SU-DHL-6 (cell line): ENCODE measurements around the gene TTC3.
"Not testable (repeated sequence)": the region's sequence is repeated elsewhere in the genome, so short reads cannot be mapped to it uniquely, and the experiment has no call there.

Experiments used
- CTCF ChIP-seq: fragments of 200-600 bp; sonication (generic); IDR thresholded peaks from one replicate; pipeline ENCODE4 v1.5.1; 2017; ENCODE audit warnings: antibody characterized with exemption, mild to moderate bottlenecking, low read length, moderate library complexity; ENCODE audit not compliant: insufficient read depth, poor library complexity, severe bottlenecking
- EZH2phosphoT487 ChIP-seq: fragments of 200-600 bp; sonication (generic), shearing (Covaris generic); conservative IDR thresholded peaks from 2 replicates; pipeline ENCODE4 v1.6.1; 2018; ENCODE audit warnings: mild to moderate bottlenecking, antibody characterized with exemption, low read length, moderate library complexity, mixed read lengths

DNA sequence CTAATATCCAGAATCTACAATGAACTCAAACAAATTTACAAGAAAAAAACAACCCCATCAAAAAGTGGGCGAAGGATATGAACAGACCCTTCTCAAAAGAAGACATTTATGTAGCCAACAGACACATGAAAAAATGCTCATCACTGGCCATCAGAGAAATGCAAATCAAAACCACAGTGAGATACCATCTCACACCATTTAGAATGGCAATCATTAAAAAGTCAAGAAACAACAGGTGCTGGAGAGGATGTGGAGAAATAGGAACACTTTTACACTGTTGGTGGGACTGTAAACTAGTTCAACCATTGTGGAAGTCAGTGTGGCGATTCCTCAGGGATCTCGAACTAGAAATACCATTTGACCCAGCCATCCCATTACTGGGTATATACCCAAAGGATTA lies 41.2 kb downstream of the TTC3 start:
- TF ChIP-seq CTCF, EZH2phosphoT487: not testable (repeated sequence)
